Astrocyte of the cerebellum (primary cell): ENCODE results near the gene POFUT2.
A peak's percentile ranks its signal among the peaks of the same experiment; 100 is the strongest.
"Not testable (repeated sequence)": the region's sequence is repeated elsewhere in the genome, so short reads cannot be mapped to it uniquely, and the experiment has no call there.

Source experiments
- DNase-seq: peaks from one replicate; pipeline ENCODE4 v3.0.0-alpha.2; 2011; ENCODE audit warnings: low read depth
- H3K4me3 ChIP-seq: 2 replicates; pipeline ENCODE4 v1.5.1; 2011; ENCODE audit warnings: mild to moderate bottlenecking, low read depth, low read length, moderate library complexity
- CTCF ChIP-seq: IDR thresholded peaks from 2 replicates; pipeline ENCODE4 v1.5.1; 2012; ENCODE audit warnings: low read length, low read depth, moderate library complexity, mild to moderate bottlenecking; ENCODE audit errors: missing control alignments
- in situ Hi-C: cut with HindIII; loops from 2 replicates; pipeline ENCODE4 v1.10.0; 2017; ENCODE audit warnings: low sequenced_read_pairs

POFUT2 gene

DNA sequence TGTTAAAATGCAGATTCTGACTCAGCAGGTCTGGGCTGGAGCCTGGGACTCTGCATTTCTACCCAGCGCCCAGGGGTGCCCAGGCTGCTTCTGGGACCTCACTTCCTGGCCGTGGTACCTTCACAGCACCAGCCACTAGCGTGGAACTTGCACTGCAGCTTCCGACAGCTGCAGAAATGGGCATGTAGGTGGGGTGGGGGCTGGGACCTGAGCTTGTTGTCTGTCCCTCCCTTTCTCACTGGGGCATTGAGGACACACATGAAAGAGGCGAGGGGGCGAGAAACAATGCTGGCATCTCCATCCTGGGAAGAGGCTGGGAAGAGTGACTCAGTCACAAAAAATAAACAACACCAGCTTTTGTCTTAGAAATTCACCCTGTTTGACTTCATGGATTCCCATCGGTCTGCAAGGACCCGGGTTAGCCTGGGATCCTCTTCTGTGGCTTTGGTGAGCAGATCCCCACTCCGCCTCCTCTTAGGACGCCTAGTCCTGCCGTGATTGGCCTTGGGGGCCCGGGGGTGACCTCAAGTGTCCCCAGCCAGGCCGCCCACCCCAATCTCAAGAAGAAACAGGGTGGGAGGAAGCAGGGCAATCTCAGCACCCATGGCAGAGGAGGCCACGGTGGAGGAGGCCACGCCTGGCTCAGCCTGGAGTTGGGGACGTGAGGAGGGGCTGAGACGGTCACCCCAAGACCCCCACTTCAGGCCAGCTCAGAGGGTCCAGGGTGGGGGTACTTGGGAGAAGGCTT lies 29.9 kb upstream of the POFUT2 start:
- no peak overlapping the region for H3K4me3 ChIP-seq
- no peak for TF ChIP-seq CTCF
- peak; percentile 55 for DNase-seq
- in situ Hi-C loops, result no loop called here

DNA sequence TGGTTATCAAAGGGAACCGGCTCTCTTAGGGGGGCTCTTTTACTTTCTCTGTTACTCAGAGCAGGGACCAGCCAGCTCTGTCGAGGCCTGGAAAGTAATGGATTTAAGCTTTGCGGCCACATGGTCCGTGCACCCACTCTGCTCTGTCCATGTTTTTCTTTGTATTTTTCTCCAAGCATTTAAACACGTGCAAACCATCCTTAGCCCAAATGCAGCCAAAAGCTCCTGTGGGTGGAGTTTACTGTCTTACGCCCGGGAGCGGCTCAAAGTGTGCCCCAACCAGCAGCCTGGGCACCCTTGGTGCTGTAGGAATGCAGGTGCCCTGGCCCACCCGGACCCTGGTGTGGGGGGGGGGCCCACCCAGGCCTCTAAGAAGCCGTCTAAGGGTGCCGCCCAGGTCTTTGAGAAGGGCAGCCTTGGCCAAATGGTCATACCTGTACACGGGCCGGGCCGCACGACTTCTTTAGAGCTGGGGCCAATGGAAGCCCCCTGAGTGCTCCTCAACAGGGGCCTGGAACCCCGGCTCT lies 29.2 kb upstream of the POFUT2 start:
- DNase-seq, result no peak
- in situ Hi-C loops, result no loop called here
- no peak overlapping the region for H3K4me3 ChIP-seq
- no peak for TF ChIP-seq CTCF

- DNase-seq, in situ Hi-C loops: not testable (repeated sequence)
Observed at GRCh38 chr21:45315676-45316470, 28.2 kb upstream of the POFUT2 start.

DNA sequence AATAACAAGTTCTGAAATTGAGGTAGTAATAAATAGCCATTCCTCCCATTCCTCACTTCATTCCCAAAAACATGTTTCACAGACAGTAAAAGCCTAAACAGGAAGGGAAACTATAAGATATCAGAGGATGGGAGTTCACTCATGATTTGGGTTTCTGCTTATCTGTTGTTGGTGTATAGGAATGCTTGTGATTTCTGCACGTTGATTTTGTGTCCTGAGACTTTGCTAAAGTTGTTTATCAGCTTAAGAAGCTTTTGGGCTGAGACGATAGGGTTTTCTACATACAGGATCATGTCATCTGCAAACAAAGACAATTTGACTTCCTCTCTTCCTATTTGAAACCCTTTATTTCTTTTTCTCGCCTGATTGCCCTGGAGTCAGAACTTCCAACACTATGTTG lies 26.0 kb upstream of the POFUT2 start:
- no peak for DNase-seq
- in situ Hi-C loops, result no loop called here
- no peak overlapping the region for H3K4me3 ChIP-seq
- no peak for TF ChIP-seq CTCF

More at GRCh38 chr21:45315676-45316470, 28.2 kb upstream of the POFUT2 start:
- H3K4me3 ChIP-seq, result not testable (repeated sequence)

DNA sequence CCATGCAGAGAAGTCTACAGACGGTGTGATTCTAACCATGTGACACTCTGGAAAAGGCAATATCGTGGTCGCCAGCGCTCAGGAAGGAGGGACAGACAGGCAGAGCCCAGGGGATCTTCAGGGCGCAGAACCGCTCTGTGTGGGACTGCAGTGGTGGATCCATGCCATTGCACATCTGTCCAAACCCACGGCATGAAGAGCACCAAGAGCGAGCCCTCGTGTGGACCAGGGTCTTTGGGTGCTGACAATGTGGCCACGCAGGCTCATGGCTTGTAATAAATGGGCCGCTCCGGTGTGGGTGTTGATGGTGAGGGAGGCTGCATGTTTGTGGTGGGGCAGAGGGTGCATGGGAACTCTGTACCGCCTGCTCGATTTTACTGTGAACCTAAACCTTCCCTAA lies 25.3 kb upstream of the POFUT2 start:
- no peak overlapping the region for H3K4me3 ChIP-seq
- in situ Hi-C loops, result no loop called here
- no peak for DNase-seq
- TF ChIP-seq CTCF, result no peak

DNA sequence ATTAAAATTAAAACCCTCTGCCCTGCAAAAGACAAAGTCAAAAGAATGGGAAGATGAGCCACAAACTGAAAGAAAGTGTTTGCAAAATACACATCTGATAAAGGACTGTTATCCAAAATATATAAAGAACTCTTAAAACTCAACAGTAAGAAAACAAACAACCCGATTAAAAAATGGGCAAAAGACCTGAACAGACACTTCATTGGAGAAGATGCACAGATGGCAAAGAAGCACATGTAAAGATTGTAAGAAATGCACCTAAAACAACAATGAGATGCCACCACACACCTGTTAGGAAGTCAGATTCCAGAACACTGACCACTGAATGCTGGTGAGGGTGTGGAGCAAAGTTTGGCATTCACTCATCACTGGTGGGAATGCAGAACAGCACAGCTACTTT lies 24.6 kb upstream of the POFUT2 start:
- DNase-seq, result no peak
- H3K4me3 ChIP-seq, result no peak overlapping the region
- in situ Hi-C loops, result no loop called here
- no peak for TF ChIP-seq CTCF

DNA sequence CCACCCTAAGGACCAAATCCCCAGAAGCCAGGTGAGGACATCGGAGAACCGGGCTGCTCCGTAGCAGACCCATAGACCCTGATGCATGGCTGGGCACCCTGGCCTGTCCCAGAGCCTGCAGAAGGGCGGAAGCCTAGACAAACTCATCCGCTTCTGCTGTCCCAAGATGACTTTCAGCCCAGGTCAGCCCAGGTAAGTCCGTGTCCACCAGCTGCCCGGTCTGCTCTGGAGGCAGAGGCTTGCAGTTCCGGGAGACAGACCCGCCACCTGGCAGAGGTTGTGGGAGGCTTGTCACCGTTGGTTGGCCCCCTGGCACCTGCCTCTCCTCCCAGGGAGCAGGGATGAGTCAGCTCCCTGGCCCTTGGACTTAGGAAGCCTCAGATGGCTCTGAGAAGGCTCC lies 22.8 kb upstream of the POFUT2 start:
- no peak for DNase-seq
- TF ChIP-seq CTCF, result no peak
- H3K4me3 ChIP-seq, result no peak overlapping the region
- in situ Hi-C loops, result no loop called here
